GM12878 (cell line): ENCODE results near the gene TMEM182.

ENCODE experiments used
- HDAC2 ChIP-seq: fragments of 200-600 bp; sonication (generic); IDR thresholded peaks from 2 replicates; pipeline ENCODE4 v1.6.1; 2017
- HDGF ChIP-seq: fragments of 450-650 bp; IDR thresholded peaks from 2 replicates; pipeline ENCODE4 v1.6.1; 2016; ENCODE audit warnings: antibody characterized with exemption
- PAX5 ChIP-seq: IDR thresholded peaks from 2 replicates; pipeline ENCODE4 v1.6.1; 2011; ENCODE audit warnings: low read depth, low read length, borderline replicate concordance
- POLR2A ChIP-seq: IDR thresholded peaks from 2 replicates; pipeline ENCODE4 v1.6.1; 2011; ENCODE audit warnings: low read depth, mild to moderate bottlenecking, low read length
- POLR2AphosphoS2 ChIP-seq: IDR thresholded peaks from 2 replicates; pipeline ENCODE4 v1.6.1; 2011; ENCODE audit warnings: low read depth, mild to moderate bottlenecking, low read length, improper control_type of control experiment, moderate library complexity
- TF ChIP-seq, protein P1 (sequence below), 3 experiments: IDR thresholded peaks in 2 of 3; conservative IDR thresholded peaks in 1 of 3; 2 replicates each; pipeline ENCODE4 v1.5.1; 2011; ENCODE audit warnings: low read depth in 3 of 3, low read length in 3 of 3, mild to moderate bottlenecking in 3 of 3, control low read depth in 2 of 3, moderate library complexity in 2 of 3, inconsistent platforms in 1 of 3, mixed read lengths in 1 of 3; ENCODE audit not compliant: control insufficient read depth in 2 of 3, insufficient read depth in 1 of 3; ENCODE audit errors: extremely low read depth in 1 of 3
- TF ChIP-seq, protein P2 (sequence below): fragments of 150-350 bp; IDR thresholded peaks from 2 replicates; pipeline ENCODE4 v1.6.1; 2016; ENCODE audit warnings: low read depth, low read length

GRCh38 chr2:102761763-102762162 is at the start of gene TMEM182:
- TF ChIP-seq PAX5 (no peak), HDAC2 (no peak), HDGF (no peak), POLR2A (no peak), POLR2AphosphoS2 (no peak)
- TF ChIP-seq, protein P1, sequence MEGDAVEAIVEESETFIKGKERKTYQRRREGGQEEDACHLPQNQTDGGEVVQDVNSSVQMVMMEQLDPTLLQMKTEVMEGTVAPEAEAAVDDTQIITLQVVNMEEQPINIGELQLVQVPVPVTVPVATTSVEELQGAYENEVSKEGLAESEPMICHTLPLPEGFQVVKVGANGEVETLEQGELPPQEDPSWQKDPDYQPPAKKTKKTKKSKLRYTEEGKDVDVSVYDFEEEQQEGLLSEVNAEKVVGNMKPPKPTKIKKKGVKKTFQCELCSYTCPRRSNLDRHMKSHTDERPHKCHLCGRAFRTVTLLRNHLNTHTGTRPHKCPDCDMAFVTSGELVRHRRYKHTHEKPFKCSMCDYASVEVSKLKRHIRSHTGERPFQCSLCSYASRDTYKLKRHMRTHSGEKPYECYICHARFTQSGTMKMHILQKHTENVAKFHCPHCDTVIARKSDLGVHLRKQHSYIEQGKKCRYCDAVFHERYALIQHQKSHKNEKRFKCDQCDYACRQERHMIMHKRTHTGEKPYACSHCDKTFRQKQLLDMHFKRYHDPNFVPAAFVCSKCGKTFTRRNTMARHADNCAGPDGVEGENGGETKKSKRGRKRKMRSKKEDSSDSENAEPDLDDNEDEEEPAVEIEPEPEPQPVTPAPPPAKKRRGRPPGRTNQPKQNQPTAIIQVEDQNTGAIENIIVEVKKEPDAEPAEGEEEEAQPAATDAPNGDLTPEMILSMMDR (IDR thresholded peaks at IDR 0.05 in 2 of 3, conservative IDR thresholded peaks at IDR 0.05 in 1 of 3; ENCODE audit: control insufficient read depth in 2 of 3, extremely low read depth in 1 of 3, insufficient read depth in 1 of 3, low read depth in 3 of 3, low read length in 3 of 3), result no peak
- TF ChIP-seq, protein P2, sequence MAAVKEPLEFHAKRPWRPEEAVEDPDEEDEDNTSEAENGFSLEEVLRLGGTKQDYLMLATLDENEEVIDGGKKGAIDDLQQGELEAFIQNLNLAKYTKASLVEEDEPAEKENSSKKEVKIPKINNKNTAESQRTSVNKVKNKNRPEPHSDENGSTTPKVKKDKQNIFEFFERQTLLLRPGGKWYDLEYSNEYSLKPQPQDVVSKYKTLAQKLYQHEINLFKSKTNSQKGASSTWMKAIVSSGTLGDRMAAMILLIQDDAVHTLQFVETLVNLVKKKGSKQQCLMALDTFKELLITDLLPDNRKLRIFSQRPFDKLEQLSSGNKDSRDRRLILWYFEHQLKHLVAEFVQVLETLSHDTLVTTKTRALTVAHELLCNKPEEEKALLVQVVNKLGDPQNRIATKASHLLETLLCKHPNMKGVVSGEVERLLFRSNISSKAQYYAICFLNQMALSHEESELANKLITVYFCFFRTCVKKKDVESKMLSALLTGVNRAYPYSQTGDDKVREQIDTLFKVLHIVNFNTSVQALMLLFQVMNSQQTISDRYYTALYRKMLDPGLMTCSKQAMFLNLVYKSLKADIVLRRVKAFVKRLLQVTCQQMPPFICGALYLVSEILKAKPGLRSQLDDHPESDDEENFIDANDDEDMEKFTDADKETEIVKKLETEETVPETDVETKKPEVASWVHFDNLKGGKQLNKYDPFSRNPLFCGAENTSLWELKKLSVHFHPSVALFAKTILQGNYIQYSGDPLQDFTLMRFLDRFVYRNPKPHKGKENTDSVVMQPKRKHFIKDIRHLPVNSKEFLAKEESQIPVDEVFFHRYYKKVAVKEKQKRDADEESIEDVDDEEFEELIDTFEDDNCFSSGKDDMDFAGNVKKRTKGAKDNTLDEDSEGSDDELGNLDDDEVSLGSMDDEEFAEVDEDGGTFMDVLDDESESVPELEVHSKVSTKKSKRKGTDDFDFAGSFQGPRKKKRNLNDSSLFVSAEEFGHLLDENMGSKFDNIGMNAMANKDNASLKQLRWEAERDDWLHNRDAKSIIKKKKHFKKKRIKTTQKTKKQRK, result no peak
